ENCODE results near the gene LRIT3.

Gene LRIT3

GRCh38 chr4:109910256-109910655 is 62.3 kb downstream of the LRIT3 start:
- no peak for DNase-seq (ENCODE audit: low read depth)

DNA sequence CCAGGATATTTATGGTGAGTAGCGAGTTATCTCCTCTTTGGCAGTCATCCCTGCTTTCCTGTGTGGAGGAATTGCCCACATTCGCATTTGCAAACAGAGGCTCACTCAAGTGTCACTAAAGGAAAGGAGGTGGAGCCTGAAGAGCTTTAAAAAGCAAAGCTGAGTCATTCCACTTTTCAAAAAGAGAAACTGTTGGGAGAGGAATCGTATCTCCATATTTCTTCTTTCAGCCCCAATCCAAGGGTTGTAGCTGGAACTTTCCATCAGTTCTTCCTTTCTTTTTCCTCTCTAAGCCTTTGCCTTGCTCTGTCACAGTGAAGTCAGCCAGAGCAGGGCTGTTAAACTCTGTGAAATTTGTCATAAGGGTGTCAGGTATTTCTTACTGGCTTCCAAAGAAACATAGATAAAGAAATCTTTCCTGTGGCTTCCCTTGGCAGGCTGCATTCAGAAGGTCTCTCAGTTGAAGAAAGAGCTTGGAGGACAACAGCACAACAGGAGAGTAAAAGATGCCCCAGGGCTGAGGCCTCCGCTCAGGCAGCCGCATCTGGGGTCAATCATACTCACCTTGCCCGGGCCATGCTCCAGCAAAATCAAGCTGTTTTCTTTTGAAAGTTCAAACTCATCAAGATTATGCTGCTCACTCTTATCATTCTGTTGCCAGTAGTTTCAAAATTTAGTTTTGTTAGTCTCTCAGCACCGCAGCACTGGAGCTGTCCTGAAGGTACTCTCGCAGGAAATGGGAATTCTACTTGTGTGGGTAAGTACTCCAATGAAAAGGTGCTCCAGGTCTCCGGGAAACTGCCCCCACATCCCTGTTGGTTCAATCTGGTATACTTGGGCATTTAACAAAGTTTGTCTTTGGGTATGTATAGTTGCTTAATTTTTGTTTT is 65.0 kb downstream of the LRIT3 start, which contains the start of gene EGF:
TSS of gene EGF (plus strand) at position 178 of the 890 bp plus-strand sequence. CDS start at position 631, 453 bp downstream.
- no peak for DNase-seq (ENCODE audit: low read depth)

- DNase-seq (ENCODE audit: low read depth), result no peak
These were observed 65.8 kb downstream of the LRIT3 start for GRCh38 chr4:109913596-109914241.

DNA sequence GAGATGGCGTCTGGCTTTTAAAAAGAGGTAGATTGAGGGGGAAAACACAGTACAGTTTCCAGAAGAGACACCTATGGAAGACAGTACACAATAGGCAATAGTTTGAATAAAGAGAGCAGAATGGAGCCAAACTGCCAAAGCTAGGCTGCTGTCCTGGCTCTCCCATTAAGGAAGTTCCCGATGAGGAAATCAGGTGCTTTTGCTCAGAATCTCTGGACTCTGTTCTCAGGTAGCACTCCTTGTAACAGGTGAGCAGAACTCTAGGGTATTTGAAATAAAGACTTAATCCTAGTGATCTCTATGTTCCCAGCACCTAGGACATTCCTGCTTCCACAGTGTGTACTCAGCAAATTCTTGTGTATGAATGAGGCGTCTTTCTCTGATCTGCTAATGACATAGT is 66.4 kb downstream of the LRIT3 start:
- DNase-seq (ENCODE audit: low read depth), result no peak

GRCh38 chr4:109915385-109916026 is 67.6 kb downstream of the LRIT3 start:
- DNase-seq (ENCODE audit: low read depth), result no peak

- DNase-seq (ENCODE audit: low read depth), result no peak
These were observed 68.1 kb downstream of the LRIT3 start for GRCh38 chr4:109916027-109916409.

GRCh38 chr4:109921384-109921808 is 73.5 kb downstream of the LRIT3 start:
- no peak for DNase-seq (ENCODE audit: low read depth)

Measured in stimulated activated CD8-positive, alpha-beta memory T cell treated with anti-CD3 and anti-CD28 coated beads, Interleukin-15, amount 100 ng/mL, for 24 hours (primary cell).